K562 (cell line): ENCODE data around the gene OCA2. TPM values are rescaled to one million over a fixed set of nuclear protein-coding genes. Genes with fewer than 3 reads are reported as not detected.
A peak's percentile ranks its signal among the peaks of the same experiment; 100 is the strongest.

Experiments
- ATAC-seq: fragments of 200-7000 bp; cut with Tn5 transposase; 3 replicates; pipeline ENCODE4 v1.9.1; 2020; ENCODE audit warnings: moderate library complexity
- BruUV-seq: library from RNA; stranded (reverse); fragments of 400-500 nt; replicated peaks from 2 replicates; lab custom pipeline; 2021; lab: Mats Ljungman, UMichigan
- CTCF ChIA-PET: fragments of 300-600 bp; formaldehyde crosslinking; extraction: SDS; loops from one replicate; lab custom pipeline; 2021; ENCODE audit warnings: low intra/inter-chr PET ratio; lab: Yijun Ruan, JAX
- POLR2A ChIA-PET: fragments of 300-600, 350-650 bp; sonication (Branson Sonifier 250); formaldehyde crosslinking; extraction: SDS; loops from one replicate; lab custom pipeline; 2021; ENCODE audit warnings: antibody characterized with exemption, inconsistent platforms; lab: Yijun Ruan, JAX
- DNase-seq, 4 experiments: peaks; one replicate each; pipeline versions ENCODE4 v3.0.0 to v3.0.0-alpha.2; 2011 to 2018; ENCODE audit warnings: low spot score in 3 of 4, mixed read lengths in 3 of 4; ENCODE audit errors: extremely low read depth in 1 of 4
- FAIRE-seq: peaks from 2 replicates; lab custom pipeline; 2011; peaks lifted over from hg19 to GRCh38; lab: Jason Lieb, UNC
- H2AFZ ChIP-seq: 2 replicates; pipeline ENCODE4 v1.6.0; 2011; ENCODE audit warnings: low read depth, low read length, control low read depth, inconsistent platforms
- H3K27ac ChIP-seq: fragments of 200-600 bp; 3 replicates; pipeline ENCODE4 v1.8.0; 2011; ENCODE audit warnings: low read depth, mild to moderate bottlenecking, control low read depth, inconsistent platforms, low read length, moderate library complexity, mixed read lengths; ENCODE audit errors: extremely low read depth
- H3K27me3 ChIP-seq, 2 experiments: fragments of 300-600 bp in 1 of 2; 2 replicates in 1 of 2; 3 replicates in 1 of 2; pipeline versions ENCODE4 v1.6.0 to v1.8.0; 2011; ENCODE audit warnings: inconsistent platforms in 2 of 2, low read length in 2 of 2, mild to moderate bottlenecking in 1 of 2, mixed read lengths in 1 of 2, moderate library complexity in 1 of 2; ENCODE audit not compliant: control insufficient read depth in 2 of 2, insufficient read depth in 2 of 2
- H3K36me3 ChIP-seq: fragments of 300-600 bp; 3 replicates; pipeline ENCODE4 v1.8.0; 2011; ENCODE audit warnings: mild to moderate bottlenecking, low read length, inconsistent platforms; ENCODE audit not compliant: control insufficient read depth, insufficient read depth
- H3K4me1 ChIP-seq, 2 experiments: fragments of 200-600 bp in 1 of 2; replicated peaks in 1 of 2; 2 replicates in 1 of 2; 3 replicates in 1 of 2; pipeline versions ENCODE4 v1.5.1 to v1.8.0; 2011; ENCODE audit warnings: inconsistent platforms in 2 of 2, low read length in 2 of 2, mild to moderate bottlenecking in 1 of 2, mixed read lengths in 1 of 2, moderate library complexity in 1 of 2; ENCODE audit not compliant: control insufficient read depth in 2 of 2, insufficient read depth in 2 of 2
- H3K4me2 ChIP-seq: 2 replicates; pipeline ENCODE4 v1.6.1; 2011; ENCODE audit warnings: low read length, control low read depth, inconsistent platforms, mixed read lengths; ENCODE audit not compliant: insufficient read depth
- H3K4me3 ChIP-seq: fragments of 200-600 bp; sonication (generic), shearing (Covaris generic); 2 replicates; pipeline ENCODE4 v1.5.1; 2016; ENCODE audit warnings: control low read depth, inconsistent platforms
- H3K79me2 ChIP-seq: fragments of 200-600 bp; 3 replicates; pipeline ENCODE4 v1.8.0; 2011; ENCODE audit warnings: low read length, inconsistent platforms; ENCODE audit not compliant: control insufficient read depth, insufficient read depth
- H3K9ac ChIP-seq, 2 experiments: 2 replicates each; pipeline versions ENCODE4 v1.6.0 to v1.6.1; 2011; ENCODE audit warnings: low read depth in 2 of 2, low read length in 2 of 2, control low read depth in 1 of 2, inconsistent platforms in 1 of 2, mild to moderate bottlenecking in 1 of 2, mixed read lengths in 1 of 2; ENCODE audit not compliant: insufficient read depth in 1 of 2
- H3K9me1 ChIP-seq: one replicate; pipeline ENCODE4 v1.6.0; 2011; ENCODE audit warnings: inconsistent platforms, mild to moderate bottlenecking, low read length, moderate library complexity; ENCODE audit not compliant: control insufficient read depth, insufficient read depth
- H3K9me3 ChIP-seq: replicated peaks from 2 replicates; pipeline ENCODE4 v1.5.1; 2011; ENCODE audit warnings: low read depth, low read length, inconsistent platforms; ENCODE audit not compliant: control insufficient read depth, insufficient read depth
- H4K20me1 ChIP-seq: replicated peaks from 2 replicates; pipeline ENCODE4 v1.6.1; 2011; ENCODE audit warnings: low read length, inconsistent platforms, mixed read lengths; ENCODE audit not compliant: control insufficient read depth, insufficient read depth
- ADNP ChIP-seq: fragments of 200-800 bp; sonication (Bioruptor generic); IDR thresholded peaks from 2 replicates; pipeline ENCODE4 v1.6.1; 2016; ENCODE audit warnings: missing genetic modification characterization, missing compliant biosample characterization
- ARHGAP35 ChIP-seq: fragments of 450-650 bp; IDR thresholded peaks from 2 replicates; pipeline ENCODE4 v1.6.1; 2018; ENCODE audit not compliant: partially characterized antibody
- BCL6 ChIP-seq: fragments of 250-450 bp; sonication (Bioruptor Pico); IDR thresholded peaks from 2 replicates; pipeline ENCODE4 v1.4.0; 2020
- CBX5 ChIP-seq: IDR thresholded peaks from 2 replicates; pipeline ENCODE4 v1.6.1; 2014; ENCODE audit warnings: low read depth, borderline replicate concordance
- ETV5 ChIP-seq: sonication (generic); formaldehyde crosslinking; IDR thresholded peaks from 2 replicates; pipeline ENCODE4 v1.4.0; 2020; ENCODE audit warnings: low read depth, mild to moderate bottlenecking, missing genetic modification reagents
- HIVEP1 ChIP-seq: fragments of 250-450 bp; sonication (Bioruptor Pico); IDR thresholded peaks from 2 replicates; pipeline ENCODE4 v1.4.0; 2020; ENCODE audit warnings: mild to moderate bottlenecking
- NKRF ChIP-seq: fragments of 450-650 bp; IDR thresholded peaks from 2 replicates; pipeline ENCODE4 v1.6.1; 2016; ENCODE audit warnings: borderline replicate concordance
- NR3C1 ChIP-seq: sonication (generic); formaldehyde crosslinking; IDR thresholded peaks from 2 replicates; pipeline ENCODE4 v1.8.1; 2022; ENCODE audit warnings: missing genetic modification reagents
- PRMT5 ChIP-seq: sonication (generic); formaldehyde crosslinking; IDR thresholded peaks from 2 replicates; pipeline ENCODE4 v1.5.0; 2020; ENCODE audit warnings: missing genetic modification reagents
- PRPF4 ChIP-seq: fragments of 200-400 bp; formaldehyde crosslinking; IDR thresholded peaks from one replicate; pipeline ENCODE4 v1.6.1; 2017; ENCODE audit warnings: low read length, low read depth, mild to moderate bottlenecking; ENCODE audit not compliant: insufficient read depth, poor library complexity, severe bottlenecking
- SLC30A9 ChIP-seq: fragments of 250-450 bp; sonication (Bioruptor Pico); IDR thresholded peaks from 2 replicates; pipeline ENCODE4 v1.8.0; 2022; ENCODE audit warnings: mild to moderate bottlenecking, moderate library complexity
- STAT5B ChIP-seq: fragments of 250-450 bp; sonication (Bioruptor Pico); IDR thresholded peaks from 2 replicates; pipeline ENCODE4 v1.8.0; 2021; ENCODE audit warnings: mild to moderate bottlenecking, inconsistent platforms
- TRIM25 ChIP-seq: fragments of 450-650 bp; IDR thresholded peaks from 2 replicates; pipeline ENCODE4 v1.7.0; 2016; ENCODE audit warnings: borderline replicate concordance
- ZZZ3 ChIP-seq: fragments of 450-650 bp; IDR thresholded peaks from 2 replicates; pipeline ENCODE4 v1.6.1; 2016; ENCODE audit warnings: antibody characterized with exemption, mild to moderate bottlenecking, moderate library complexity
- WGBS: fragments of 100-300 bp; shearing (Covaris generic); methylation state at CpG from one replicate; pipeline ENCODE4 v1.1.6; 2016; ENCODE audit warnings: low coverage, mixed read lengths; ENCODE audit not compliant: insufficient coverage; ENCODE audit errors: missing lambda C conversion rate; 5-methylcytosine and 5-hydroxymethylcytosine counted together
- in situ Hi-C: fragments of 300-500 bp; cut with MboI; formaldehyde crosslinking; loops from 4 replicates; pipeline ENCODE4 v1.15.0; 2018; ENCODE audit warnings: inconsistent platforms, mixed read lengths
- intact Hi-C: fragments of 100-400 bp; cut with micrococcal nuclease; formaldehyde crosslinking; loops from 2 replicates; pipeline ENCODE4 v1.14.2; 2022
- polyA plus RNA-seq, 8 experiments: library from polyadenylated mRNA; depleted of rRNA in 4 of 8; stranded (reverse) in 5 of 8; unstranded in 3 of 8; fragments of >200 nt; fragmentation: Nextera tagmentation in 2 of 8; fragmentation: Illumina TruSeq in 1 of 8; extraction: Ambion mirVana in 2 of 8; extraction: Trizol in 1 of 8; gene quantifications; 2 replicates each; pipeline versions ENCODE4 v1.2.1 to v1.2.3, GENCODE V29; 2011 to 2014; ENCODE audit warnings: inconsistent platforms in 1 of 8, missing spikeins in 1 of 8
- total RNA-seq, 7 experiments: library from RNA; depleted of rRNA in 6 of 7; stranded (reverse); fragments of >200 nt in 6 of 7; fragmentation: Illumina TruSeq in 2 of 7; extraction: Trizol in 2 of 7; gene quantifications; 2 replicates each; pipeline versions ENCODE4 v1.2.1 to v1.2.3, GENCODE V29; 2011 to 2021; ENCODE audit warnings: low replicate concordance in 1 of 7
- TF ChIP-seq, protein P1 (sequence below): sonication (generic); formaldehyde crosslinking; IDR thresholded peaks from 2 replicates; pipeline ENCODE4 v1.8.0; 2023; ENCODE audit warnings: mild to moderate bottlenecking, missing genetic modification reagents
- TF ChIP-seq, protein P2 (sequence below), 2 experiments: fragments of 450-650 bp in 1 of 2; sonication (generic) in 1 of 2; formaldehyde crosslinking; conservative IDR thresholded peaks; 2 replicates each; pipeline versions ENCODE4 v1.4.0 to v1.8.1; 2020 to 2022; ENCODE audit warnings: mild to moderate bottlenecking in 1 of 2, missing genetic modification reagents in 1 of 2
- TF ChIP-seq, protein P3 (sequence below): sonication (generic); formaldehyde crosslinking; IDR thresholded peaks from 2 replicates; pipeline ENCODE4 v1.8.0; 2022; ENCODE audit warnings: missing genetic modification reagents, mild to moderate bottlenecking, borderline replicate concordance

OCA2 gene
- total and polyA plus RNA-seq, 9 of the 15 experiments (the other 6 are each of a cell fraction or from before 2014, with no cell fraction given), result 0.07 to 0.59 (median 0.17) TPM; not detected in 1

DNA sequence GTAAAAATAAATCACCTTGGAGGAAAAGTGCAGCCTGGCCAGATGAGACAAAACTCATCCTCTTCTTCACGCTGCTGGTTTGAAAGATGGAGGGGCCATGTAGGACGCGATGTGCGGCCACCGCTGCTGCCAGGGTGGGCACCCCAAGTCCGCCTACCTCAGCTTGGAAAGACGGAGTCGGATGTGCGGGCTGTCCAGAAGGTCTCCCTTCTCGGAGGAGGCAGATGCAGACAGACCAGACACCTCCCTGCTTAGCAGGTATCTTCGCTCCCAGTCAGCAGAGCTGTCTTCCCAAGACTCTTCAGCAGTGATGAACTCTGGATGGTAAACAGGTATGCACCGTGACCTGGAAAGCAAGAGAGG, 71.4 kb downstream of the OCA2 start:
- no peaks in the 10 kb centered on the region; the same call in 1 of the 2 replicates for H3K9me3 ChIP-seq
- peaks cover 0 to 6% of the 10 kb centered on the region in 2 experiments; a peak in 2 of 5 replicates for H3K4me1 ChIP-seq
- in situ Hi-C loops, result loop anchor here (25.0 kb wide), 1 partner anchor 1140 kb away; no protein-coding TSS in a partner anchor
- intact Hi-C loops, result no loop called here
- H3K4me2 ChIP-seq, result no peak overlapping the region
- H3K36me3 ChIP-seq, result no peaks in the 10 kb centered on the region
- DNase-seq (no peak), ATAC-seq (no peak), FAIRE-seq (no peak)
- H3K27me3 ChIP-seq, result peaks cover 0 to 30% of the 10 kb centered on the region in 2 experiments; a peak in 3 of 5 replicates
- no TSS peak for BruUV-seq
- no peak overlapping the region for H3K9ac ChIP-seq
- no peaks in the 10 kb centered on the region for H3K79me2 ChIP-seq
- H2AFZ ChIP-seq, result peak overlapping the region; percentile 2; the same call in 1 of the 2 replicates
- no peaks in the 10 kb centered on the region for H3K9me1 ChIP-seq
- H4K20me1 ChIP-seq, result no peaks in the 10 kb centered on the region
- no peak overlapping the region for H3K27ac ChIP-seq
- ChIA-PET POLR2A (interaction anchor here (0.6 to 0.7 kb wide), 2 partner anchors 13 to 1075 kb away, joined by 3 to 4 read pairs; no protein-coding TSS in a partner anchor), CTCF (no interaction called here)
- WGBS, result 8% methylated on average over 12 of the region's 12 CpGs
- no peak overlapping the region for H3K4me3 ChIP-seq
- no peak for TF ChIP-seq ETV5 (CRISPR knock-in tag)
- no peak for TF ChIP-seq BCL6 (CRISPR knock-in tag)
- no peak for TF ChIP-seq ARHGAP35
- TF ChIP-seq, protein P1, sequence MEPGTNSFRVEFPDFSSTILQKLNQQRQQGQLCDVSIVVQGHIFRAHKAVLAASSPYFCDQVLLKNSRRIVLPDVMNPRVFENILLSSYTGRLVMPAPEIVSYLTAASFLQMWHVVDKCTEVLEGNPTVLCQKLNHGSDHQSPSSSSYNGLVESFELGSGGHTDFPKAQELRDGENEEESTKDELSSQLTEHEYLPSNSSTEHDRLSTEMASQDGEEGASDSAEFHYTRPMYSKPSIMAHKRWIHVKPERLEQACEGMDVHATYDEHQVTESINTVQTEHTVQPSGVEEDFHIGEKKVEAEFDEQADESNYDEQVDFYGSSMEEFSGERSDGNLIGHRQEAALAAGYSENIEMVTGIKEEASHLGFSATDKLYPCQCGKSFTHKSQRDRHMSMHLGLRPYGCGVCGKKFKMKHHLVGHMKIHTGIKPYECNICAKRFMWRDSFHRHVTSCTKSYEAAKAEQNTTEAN (CRISPR knock-in tag), result no peak
- TF ChIP-seq SLC30A9, result no peak
- TF ChIP-seq ADNP, result no peak
- no peak for TF ChIP-seq CBX5
- TF ChIP-seq ZZZ3, result no peak
- TF ChIP-seq, protein P2, sequence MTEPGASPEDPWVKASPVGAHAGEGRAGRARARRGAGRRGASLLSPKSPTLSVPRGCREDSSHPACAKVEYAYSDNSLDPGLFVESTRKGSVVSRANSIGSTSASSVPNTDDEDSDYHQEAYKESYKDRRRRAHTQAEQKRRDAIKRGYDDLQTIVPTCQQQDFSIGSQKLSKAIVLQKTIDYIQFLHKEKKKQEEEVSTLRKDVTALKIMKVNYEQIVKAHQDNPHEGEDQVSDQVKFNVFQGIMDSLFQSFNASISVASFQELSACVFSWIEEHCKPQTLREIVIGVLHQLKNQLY (CRISPR knock-in tag; conservative IDR thresholded peaks at IDR 0.05), result no peak
- TF ChIP-seq HIVEP1, result no peak
- no peak for TF ChIP-seq PRPF4
- TF ChIP-seq TRIM25, result no peak
- no peak for TF ChIP-seq NR3C1
- TF ChIP-seq PRMT5 (CRISPR knock-in tag), result no peak
- TF ChIP-seq STAT5B (CRISPR knock-in tag), result no peak
- TF ChIP-seq NKRF, result no peak
- TF ChIP-seq, protein P3, sequence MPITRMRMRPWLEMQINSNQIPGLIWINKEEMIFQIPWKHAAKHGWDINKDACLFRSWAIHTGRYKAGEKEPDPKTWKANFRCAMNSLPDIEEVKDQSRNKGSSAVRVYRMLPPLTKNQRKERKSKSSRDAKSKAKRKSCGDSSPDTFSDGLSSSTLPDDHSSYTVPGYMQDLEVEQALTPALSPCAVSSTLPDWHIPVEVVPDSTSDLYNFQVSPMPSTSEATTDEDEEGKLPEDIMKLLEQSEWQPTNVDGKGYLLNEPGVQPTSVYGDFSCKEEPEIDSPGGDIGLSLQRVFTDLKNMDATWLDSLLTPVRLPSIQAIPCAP, result no peak
